ENCODE results near the gene VNN1.
"Not testable (repeated sequence)": the region's sequence is repeated elsewhere in the genome, so short reads cannot be mapped to it uniquely, and the experiment has no call there.

VNN1 gene

DNA sequence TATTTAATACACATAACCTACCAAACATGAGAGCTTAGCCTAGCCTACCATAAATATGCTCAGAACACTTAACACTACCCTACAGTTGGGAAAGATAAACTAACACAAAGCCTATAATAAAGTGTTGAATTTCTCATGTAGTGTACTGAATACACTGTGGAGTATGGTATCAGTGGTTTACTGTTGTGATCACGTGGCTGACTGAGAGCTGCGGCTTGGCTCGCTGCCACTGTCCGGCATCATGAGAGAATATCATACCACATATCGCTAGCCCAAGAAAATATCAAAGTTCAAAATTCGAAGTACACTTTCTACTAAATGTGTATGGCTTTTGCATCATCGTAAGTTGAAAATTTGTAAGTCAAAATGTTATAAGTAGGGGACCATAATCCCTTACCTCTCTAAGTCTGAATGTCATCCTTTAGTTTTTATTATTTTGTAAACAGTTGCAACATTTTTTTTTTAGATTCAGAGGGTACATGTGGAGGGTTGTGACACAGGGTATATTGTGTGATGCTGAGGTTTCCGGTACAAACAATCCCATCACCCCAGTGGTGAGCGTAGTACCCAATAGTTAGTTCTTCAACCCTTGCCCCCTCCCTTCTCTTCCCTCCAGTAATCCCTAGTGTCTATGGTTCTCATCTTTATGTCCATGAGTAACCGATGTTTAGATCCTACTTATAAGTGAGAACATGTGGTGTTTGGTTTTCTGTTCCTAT is 40.3 kb downstream of the VNN1 start:
- DNase-seq (ENCODE audit: low read depth in 1 of 2, low spot score in 1 of 2), result no peak

DNA sequence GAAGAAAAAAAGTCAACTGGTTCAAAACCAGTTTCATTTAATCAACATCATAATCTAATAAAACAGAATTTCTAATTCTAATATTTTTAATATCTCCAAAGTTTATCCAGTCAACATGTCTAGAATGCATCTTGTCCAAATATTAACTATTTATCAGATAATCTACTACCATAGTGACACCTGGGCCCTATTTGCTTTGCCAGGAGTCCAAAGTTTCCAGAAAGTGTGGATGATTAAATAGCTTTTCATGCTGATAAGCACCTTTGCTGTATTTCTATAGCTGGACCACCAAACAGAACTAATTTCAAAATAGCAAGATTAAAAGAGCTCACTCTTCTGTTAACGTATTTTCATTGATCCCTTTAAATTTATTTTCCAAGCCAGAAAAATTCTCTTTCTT is 42.6 kb downstream of the VNN1 start:
- DNase-seq (ENCODE audit: low read depth in 1 of 2, low spot score in 1 of 2), result no peak

DNA sequence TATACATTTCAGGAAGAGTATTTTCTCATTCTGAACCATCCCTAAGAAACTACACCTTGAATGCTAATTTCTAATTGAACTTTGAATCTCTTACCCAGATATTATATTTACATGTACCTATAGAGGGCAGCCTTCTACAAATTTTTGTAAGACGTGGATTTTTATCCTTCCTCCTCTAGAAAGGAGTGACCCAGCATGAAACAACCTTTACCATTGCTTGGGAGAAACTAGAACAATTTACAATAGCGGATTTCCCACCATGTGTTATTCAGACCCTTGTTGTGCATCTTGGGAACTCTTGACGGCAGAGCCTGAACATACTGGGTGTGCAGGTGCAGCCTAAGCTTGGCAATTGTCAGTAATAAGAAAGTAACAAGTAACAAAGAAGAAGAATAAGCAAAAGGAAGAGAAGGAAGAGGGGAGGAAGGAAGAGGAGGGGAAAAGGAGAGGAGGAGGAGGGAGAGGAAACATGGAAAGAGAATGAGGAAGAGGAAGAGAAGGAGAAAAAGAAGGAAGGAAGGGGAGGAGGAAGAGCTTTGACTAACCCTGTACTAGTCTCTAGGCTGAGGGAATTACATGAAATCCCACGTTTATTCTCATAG is 44.1 kb downstream of the VNN1 start:
- no peak for DNase-seq (ENCODE audit: low read depth in 1 of 2, low spot score in 1 of 2)

DNA sequence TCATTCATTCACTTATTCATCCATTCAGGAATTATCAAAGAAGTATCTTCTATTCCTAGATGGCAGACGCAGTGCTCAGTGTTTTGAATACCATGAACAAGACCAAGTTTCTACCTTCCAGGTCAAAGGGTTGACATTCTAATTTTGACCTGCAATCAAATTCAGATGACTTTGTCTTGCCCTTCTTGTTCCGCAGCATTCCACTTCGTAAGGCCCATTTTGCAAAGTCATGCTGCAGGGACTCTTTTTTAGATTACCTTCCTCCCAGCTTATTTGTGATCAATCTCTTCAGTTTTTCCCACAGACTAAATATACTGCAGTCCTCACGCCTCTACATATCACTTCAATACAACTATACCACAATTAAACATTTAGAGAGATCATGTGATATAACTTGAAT is 47.7 kb downstream of the VNN1 start:
- DNase-seq (ENCODE audit: low read depth in 1 of 2, low spot score in 1 of 2), result no peak

DNA sequence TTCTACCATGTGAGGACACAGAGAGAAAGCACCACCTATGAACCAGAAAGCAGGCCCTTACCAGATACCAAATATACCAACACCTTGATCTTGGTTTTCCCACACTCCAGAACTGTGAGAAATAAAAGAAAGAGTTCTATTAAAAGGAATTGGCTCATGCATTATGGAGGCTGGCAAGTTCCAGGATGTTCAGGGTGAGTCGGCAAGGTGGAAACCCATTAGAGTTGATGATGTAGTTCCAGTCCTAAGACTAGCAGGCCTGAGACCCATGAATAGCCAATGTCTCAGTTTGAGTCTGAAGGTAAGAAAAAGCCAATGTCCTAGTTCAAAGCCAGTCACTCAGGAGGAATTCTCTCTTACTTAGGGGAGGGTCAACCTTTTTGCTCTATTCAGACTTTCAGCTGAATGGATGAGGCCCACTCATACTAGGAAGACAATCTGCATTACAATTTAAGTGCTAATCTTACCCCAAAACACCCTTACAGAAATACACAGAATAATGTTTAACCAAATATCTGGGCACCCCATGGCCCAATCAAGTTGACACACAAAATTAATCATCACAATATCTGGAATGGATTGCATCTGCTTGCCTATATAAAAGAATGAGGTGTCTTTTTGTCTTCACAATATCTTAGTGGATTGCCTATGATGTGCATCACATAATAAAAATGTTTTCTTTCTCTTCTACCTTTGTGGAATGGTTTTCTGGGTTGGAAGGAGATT is 49.4 kb downstream of the VNN1 start:
- DNase-seq (ENCODE audit: low read depth in 1 of 2, low spot score in 1 of 2), result no peak

DNA sequence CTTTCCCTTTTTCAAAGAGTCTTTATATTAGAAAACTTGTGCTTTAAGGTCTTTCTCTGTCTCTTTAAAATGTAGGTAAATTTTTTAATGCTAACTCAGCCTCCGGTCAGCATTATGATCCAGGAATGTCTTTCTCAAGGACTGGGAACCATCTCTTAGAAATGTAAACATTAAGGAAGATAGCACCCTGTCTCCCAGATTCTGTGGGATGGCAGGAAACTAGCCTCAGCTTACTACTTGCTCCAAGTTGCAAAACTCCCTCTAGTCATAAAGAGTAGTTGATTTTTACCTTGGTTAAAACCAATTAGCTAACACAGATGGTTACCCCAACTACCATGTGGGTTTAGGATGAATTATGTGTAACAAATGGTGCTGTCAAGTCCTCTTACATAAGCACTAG is 50.2 kb downstream of the VNN1 start:
- DNase-seq (ENCODE audit: low read depth in 1 of 2, low spot score in 1 of 2), result no peak

DNA sequence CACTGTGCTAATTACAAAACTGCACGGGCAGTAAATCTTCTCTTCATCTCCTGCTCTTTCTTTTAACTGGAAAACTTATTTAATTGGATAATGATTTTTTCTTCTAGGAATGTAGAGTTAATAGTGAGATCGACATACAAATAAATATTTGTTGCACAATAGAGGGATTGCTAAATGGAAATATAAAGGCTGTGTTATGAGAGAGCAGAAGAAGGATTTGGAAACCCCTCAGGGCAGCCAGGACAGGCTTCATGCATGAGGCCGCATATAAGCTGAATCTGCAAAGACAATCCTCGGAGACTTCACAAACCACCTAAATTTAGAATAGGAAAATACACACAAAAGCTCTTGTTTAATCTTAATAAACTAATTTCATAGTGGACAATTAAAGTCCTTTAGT is 51.9 kb downstream of the VNN1 start:
- DNase-seq (ENCODE audit: low read depth in 1 of 2, low spot score in 1 of 2), result no peak

DNA sequence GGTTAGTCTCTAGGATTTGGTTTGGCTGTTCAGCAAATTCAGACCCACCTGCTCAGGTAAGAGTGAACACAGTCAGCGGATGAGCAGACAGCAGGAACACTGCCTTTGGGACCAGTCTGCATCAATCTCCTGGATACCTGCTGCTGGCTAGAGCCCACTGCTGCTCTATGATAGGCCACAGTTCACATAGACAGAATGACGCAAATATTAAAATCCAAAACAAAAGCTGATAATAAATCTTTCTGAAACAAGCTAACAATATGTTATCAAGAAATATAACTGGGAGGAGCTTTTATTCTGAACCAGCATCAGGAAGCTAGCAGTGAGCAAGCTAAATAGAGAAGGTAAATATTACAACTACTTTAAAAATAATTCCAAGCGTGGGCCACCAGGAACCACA is 54.8 kb downstream of the VNN1 start, which contains the start of gene TAAR1:
Gene TAAR1 (minus strand): TSS at position 101 of the 400 bp plus-strand sequence. CDS start 13,179 bp downstream, outside the sequence.
- DNase-seq (ENCODE audit: low read depth in 1 of 2, low spot score in 1 of 2), result no peak

DNA sequence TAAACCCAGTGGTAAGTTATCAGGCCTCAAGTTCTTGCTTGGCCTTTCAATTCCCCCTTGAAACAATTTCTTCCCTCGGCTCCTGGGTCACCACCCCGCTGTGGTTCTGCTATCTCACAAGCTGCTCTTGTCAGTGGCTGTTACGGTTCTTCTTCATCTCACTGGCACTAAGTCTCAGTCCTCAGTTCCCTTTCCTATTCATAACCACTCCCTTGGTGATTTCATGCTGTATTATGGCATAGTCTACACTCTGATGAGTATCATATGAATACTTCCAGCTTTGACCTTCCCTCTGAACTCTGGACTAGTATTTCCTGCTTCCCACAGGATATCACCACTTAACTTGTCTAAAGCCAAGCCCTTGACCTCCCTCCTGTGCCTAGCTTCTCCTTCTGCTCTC is 62.8 kb downstream of the VNN1 start:
- no peak for DNase-seq (ENCODE audit: low read depth in 1 of 2, low spot score in 1 of 2)

DNA sequence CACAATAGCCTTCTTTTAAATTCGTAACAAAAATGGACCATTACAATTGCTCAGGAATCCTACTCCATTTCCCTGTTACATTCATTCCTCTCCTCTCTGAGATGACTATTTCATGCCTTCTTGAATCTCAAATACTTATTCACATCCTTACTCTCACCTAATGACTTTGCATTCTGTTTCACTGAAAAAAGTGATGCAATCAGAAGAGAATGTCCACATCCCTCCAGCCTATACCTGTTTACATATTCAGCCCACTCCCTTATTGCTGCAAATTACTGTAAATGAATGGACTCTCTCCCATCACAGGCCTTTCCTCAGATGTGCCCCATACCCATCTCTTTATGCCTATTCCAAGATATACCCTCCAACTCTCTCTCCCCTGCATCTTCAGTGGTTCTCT is 63.4 kb downstream of the VNN1 start:
- no peak for DNase-seq (ENCODE audit: low read depth in 1 of 2, low spot score in 1 of 2)

DNA sequence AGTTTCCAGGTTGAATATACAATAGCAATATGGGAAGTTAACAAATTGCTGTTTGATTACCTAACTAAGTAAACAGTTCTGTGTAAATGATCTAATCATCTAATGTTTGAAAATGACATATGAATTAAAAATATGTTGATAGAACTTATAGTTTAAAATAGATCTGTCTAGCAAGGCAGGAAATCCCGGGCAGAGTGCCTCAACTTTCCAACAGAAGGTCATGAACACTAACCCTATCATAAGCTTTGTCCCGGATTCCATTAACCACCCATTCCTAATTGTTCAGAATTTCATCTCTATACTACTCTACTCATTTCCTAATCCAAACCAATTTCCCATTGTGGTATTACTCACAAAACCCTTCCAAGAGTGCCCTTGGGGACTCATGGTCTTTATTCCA is 65.0 kb downstream of the VNN1 start:
- no peak for DNase-seq (ENCODE audit: low read depth in 1 of 2, low spot score in 1 of 2)

DNA sequence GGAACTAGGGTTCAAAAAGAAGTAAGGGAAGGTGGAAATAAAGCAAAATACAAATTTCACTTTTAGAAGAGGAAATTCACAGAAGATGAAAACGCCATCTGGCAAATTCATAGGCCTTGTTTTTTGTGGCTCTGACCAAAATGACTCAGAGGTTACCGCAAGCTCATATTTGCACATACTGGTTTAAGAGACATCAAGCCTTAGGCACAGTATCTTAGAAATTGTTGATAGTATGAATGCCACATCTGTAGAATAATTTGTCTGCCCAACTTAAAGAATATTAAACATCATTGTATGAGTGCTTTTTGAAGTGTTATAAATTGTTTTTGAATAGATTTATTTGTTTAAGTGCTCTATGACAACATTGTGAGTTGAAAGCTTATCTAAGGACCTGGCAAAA is 65.5 kb downstream of the VNN1 start:
- no peak for DNase-seq (ENCODE audit: low read depth in 1 of 2, low spot score in 1 of 2)

DNA sequence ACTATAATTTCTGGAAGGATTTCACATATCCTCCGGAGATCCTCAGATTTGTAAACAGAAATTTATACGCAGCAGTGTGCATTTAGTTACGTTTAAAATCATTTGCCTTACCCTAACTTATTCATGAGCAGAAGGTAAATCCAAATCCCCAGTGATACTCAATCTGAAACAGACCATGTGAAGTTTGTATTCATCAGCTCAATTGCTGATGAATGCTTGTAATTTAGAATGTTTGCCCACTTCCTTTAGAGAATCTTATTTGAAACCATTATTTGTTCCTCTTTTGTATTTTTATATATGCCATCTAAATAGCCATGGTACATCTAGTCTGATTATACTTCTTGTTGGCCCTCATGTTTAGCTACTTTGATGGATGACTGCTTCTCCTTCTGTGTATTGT is 70.3 kb downstream of the VNN1 start:
- DNase-seq (ENCODE audit: low read depth in 1 of 2, low spot score in 1 of 2), result no peak

DNA sequence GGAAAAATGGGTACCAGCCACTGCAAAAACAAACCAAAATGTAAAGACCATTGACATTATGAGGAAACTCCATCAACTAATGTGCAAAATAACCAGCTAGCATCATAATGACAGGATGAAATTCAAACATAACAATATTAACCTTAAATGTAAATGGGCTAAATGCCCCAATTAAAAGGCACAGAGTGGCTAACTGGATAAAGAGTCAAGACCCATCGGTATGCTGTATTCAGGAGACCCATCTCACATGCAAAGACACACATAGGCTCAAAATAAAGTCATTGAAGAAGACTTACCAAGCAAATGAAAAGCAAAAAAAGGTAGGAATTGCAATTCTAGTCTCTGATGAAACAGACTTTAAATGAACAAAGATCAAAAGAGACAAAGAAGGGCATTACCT is 76.7 kb downstream of the VNN1 start:
- DNase-seq (ENCODE audit: low read depth in 1 of 2, low spot score in 1 of 2), result not testable (repeated sequence)

DNA sequence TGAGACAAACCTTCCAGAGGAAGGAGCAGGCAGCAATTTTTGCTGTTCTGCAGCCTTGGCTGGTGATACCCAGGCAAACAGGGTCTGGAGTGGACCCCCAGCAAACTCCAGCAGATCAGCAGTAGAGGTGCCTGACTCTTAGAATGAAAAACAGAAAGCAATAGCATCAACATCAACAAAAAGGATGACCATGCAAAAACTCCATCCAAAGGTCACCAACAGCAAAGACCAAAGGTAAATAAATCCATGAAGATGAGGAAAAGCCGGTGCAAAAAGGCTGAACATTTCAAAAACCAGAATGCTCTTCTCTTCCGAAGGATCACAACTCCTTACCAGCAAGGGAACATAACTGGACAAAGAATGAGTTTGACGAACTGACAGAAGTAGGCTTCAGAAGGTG is 77.9 kb downstream of the VNN1 start:
- not testable (repeated sequence) for DNase-seq (ENCODE audit: low read depth in 1 of 2, low spot score in 1 of 2)

DNA sequence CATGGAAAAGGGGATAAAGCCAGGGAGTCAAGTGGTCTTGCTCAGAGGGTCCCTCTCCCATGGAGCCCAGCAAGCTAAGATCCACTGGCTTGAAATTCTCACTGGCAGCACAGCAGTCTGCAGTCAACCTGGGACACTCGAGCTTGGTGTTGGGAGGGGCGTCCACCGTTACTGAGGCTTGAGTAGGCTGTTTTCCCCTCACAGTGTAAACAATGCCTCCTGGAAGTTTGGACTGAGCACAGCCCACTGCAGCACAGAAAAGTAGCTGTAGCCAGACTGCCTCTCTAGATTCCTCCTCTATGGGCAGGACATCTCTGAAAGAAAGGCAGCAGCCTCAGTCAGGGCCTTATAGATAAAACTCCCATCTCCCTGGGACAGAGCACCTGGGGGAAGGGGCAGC is 78.6 kb downstream of the VNN1 start:
- not testable (repeated sequence) for DNase-seq (ENCODE audit: low read depth in 1 of 2, low spot score in 1 of 2)

DNA sequence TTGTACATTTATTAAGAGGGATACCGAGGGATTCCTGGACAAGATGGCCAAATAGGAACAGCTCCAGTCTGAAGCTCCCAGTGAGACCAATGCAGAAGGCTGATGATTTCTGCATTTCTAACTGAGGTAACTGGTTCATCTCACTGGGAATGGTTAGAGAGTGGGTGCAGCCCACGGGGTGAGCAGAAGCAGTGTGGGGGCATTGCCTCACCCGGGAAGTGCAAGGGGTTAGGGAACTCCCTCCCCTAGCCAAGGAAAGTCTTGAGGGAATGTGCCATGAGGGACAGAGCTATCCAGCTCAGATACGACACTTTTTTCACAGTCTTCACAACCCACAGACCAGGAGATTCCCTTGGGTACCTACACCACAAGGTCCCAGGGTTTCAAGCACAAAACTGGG is 79.1 kb downstream of the VNN1 start:
- no peak for DNase-seq (ENCODE audit: low read depth in 1 of 2, low spot score in 1 of 2)

DNA sequence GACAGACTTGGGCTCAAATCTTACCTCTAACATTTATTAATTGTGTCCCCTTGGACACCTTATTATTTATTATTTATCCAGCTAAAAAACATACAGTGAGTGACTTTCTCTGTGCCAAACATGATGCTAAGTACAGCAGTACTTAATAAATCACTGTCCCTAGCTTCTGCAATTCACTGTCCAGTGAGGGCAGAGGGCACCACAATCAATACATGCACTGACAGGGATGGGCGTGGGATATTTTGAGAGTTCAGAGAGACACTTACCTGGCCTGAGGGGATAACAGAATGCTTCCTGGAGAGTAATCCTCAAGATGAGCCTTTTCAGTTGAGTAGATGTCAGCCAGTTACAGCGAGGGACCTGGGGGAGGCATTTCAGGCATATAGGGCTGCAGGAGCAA is 80.5 kb downstream of the VNN1 start:
- no peak for DNase-seq (ENCODE audit: low read depth in 1 of 2, low spot score in 1 of 2)

All from activated T-helper 1 cell treated with anti-CD3 and anti-CD28 coated beads, Interleukin-2, amount 50 U/mL, for 16 hours (primary cell).